GM08714 (cell line): Measurements from ENCODE around the gene JKAMP.

Experiments
- H3K4me3 ChIP-seq: fragments of 200-500 bp; sonication (Bioruptor generic); 2 replicates; pipeline ENCODE4 v1.5.1; 2014; ENCODE audit warnings: mild to moderate bottlenecking, low read length, inconsistent platforms
- ZNF274 ChIP-seq: IDR thresholded peaks from 2 replicates; pipeline ENCODE4 v1.6.1; 2012; ENCODE audit warnings: mild to moderate bottlenecking, low read depth, low read length

Gene JKAMP

DNA sequence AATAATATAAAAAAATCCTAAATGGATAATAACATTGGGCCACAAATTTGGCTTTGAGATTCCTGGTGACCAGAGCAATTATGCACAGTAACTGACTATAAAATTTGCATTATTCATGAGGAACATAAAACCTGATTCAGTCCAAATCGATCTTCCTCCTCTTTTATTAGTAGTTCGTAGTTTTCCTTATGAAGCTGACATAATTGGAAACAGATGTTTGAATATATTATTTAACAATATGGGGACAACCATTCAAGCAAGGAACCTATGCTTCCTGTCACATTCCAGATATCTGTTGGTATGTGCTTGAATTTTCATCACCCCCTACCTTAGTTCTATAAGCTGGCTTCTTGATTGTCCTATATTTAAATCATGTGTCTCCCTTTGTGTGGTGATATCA lies 57.4 kb downstream of the JKAMP start:
- TF ChIP-seq ZNF274, result no peak
- no peak overlapping the region for H3K4me3 ChIP-seq

DNA sequence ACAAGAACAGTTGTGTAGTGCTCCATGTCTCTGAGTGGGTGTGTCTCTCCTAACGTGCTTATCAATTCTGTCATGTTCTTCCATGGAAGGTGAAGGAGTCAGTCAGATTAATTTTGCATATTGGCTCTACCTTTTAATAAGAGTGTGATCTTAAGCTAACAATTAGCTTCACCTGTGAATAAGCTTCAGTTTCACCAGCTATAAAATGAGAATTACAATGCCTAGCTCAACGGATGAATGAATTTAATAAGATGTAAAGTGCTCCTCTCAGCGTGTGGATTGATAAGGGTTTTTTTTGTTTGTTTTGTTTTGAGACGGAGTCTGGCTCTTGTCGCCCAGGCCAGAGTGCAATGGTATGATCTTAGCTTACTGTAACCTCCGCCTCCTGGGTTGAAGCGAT lies 59.6 kb downstream of the JKAMP start:
- no peak for TF ChIP-seq ZNF274
- H3K4me3 ChIP-seq, result no peak overlapping the region

DNA sequence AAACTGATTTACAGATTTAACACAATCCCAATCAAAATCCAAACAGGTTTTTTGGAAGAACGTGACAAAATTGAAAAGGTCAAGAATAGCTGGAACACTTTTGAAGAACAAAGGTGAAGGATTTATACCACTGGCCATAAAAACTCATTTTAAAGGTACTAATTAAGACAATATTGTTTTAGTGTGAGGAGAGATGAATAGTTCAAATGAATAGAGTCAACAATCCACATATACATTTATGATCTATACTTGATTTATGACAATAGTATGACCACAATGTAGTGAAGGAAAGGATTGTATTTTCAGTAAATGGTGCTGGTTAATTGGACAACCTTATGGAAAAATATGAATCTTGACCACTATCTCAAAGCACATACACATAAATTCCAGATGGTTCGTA lies 63.0 kb downstream of the JKAMP start:
- no peak for TF ChIP-seq ZNF274
- H3K4me3 ChIP-seq, result no peak overlapping the region
